Liver (tissue), 9 donors: Measurements from ENCODE around the gene CDH24. TPM values are rescaled to one million over a fixed set of nuclear protein-coding genes. Genes with fewer than 3 reads are reported as not detected.

ENCODE experiments used
- DNase-seq: peaks from one replicate; pipeline ENCODE4 v3.0.0-alpha.2; 2017; ENCODE audit warnings: low spot score
- H3K27ac ChIP-seq, 2 donors: one replicate each; pipeline ENCODE4 v1.7.0; 2013; ENCODE audit warnings: inconsistent platforms in 2 of 2, low read length in 2 of 2, control low read depth in 1 of 2, low read depth in 1 of 2, mild to moderate bottlenecking in 1 of 2
- H3K27me3 ChIP-seq, 4 donors: one replicate each; pipeline versions ENCODE4 v1.6.1 to v1.7.0; 2013; ENCODE audit warnings: low read length in 3 of 4, inconsistent platforms in 1 of 4, mild to moderate bottlenecking in 1 of 4, moderate library complexity in 1 of 4; ENCODE audit not compliant: control insufficient read depth in 4 of 4, insufficient read depth in 4 of 4
- H3K36me3 ChIP-seq, 4 donors: one replicate each; pipeline versions ENCODE4 v1.6.1 to v1.7.0; 2013; ENCODE audit warnings: low read length in 3 of 4, mild to moderate bottlenecking in 3 of 4, low read depth in 1 of 4, moderate library complexity in 1 of 4; ENCODE audit not compliant: control insufficient read depth in 4 of 4, insufficient read depth in 3 of 4
- H3K4me1 ChIP-seq, 4 donors: one replicate each; pipeline versions ENCODE4 v1.6.1 to v1.7.0; 2013; ENCODE audit warnings: low read length in 3 of 4, mild to moderate bottlenecking in 3 of 4, moderate library complexity in 1 of 4; ENCODE audit not compliant: control insufficient read depth in 4 of 4, insufficient read depth in 4 of 4
- H3K4me3 ChIP-seq, 3 donors: one replicate each; pipeline versions ENCODE4 v1.6.1 to v1.7.0; 2013; ENCODE audit warnings: low read length in 3 of 3, control low read depth in 1 of 3, low read depth in 1 of 3, mild to moderate bottlenecking in 1 of 3
- H3K9ac ChIP-seq, 2 donors: one replicate each; pipeline ENCODE4 v1.7.0; 2013; ENCODE audit warnings: low read length in 2 of 2, mild to moderate bottlenecking in 2 of 2, moderate library complexity in 2 of 2, control low read depth in 1 of 2, low read depth in 1 of 2
- H3K9me3 ChIP-seq, 4 donors: one replicate each; pipeline versions ENCODE4 v1.6.1 to v1.7.0; 2013; ENCODE audit warnings: low read length in 3 of 4; ENCODE audit not compliant: control insufficient read depth in 4 of 4
- EGR1 ChIP-seq, 2 donors: IDR thresholded peaks; 2 replicates each; pipeline ENCODE4 v1.6.1; 2016 to 2018; ENCODE audit warnings: antibody characterized with exemption in 2 of 2, low read depth in 2 of 2
- FOXA1 ChIP-seq: IDR thresholded peaks from 2 replicates; pipeline ENCODE4 v1.6.1; 2016; ENCODE audit warnings: antibody characterized with exemption
- FOXA2 ChIP-seq: IDR thresholded peaks from 2 replicates; pipeline ENCODE4 v1.6.1; 2016; ENCODE audit warnings: antibody characterized with exemption
- HNF4A ChIP-seq, 2 donors: conservative IDR thresholded peaks; 2 replicates each; pipeline ENCODE4 v1.6.1; 2016; ENCODE audit warnings: antibody characterized with exemption in 2 of 2, mild to moderate bottlenecking in 2 of 2
- JUND ChIP-seq, 2 donors: IDR thresholded peaks; 2 replicates each; pipeline ENCODE4 v1.6.1; 2016; ENCODE audit warnings: antibody characterized with exemption in 2 of 2
- REST ChIP-seq: IDR thresholded peaks from 2 replicates; pipeline ENCODE4 v1.6.1; 2016; ENCODE audit warnings: antibody characterized with exemption, mild to moderate bottlenecking
- SP1 ChIP-seq: IDR thresholded peaks from 2 replicates; pipeline ENCODE4 v1.6.1; 2018; ENCODE audit warnings: antibody characterized with exemption, mild to moderate bottlenecking
- TAF1 ChIP-seq: conservative IDR thresholded peaks from 2 replicates; pipeline ENCODE4 v1.6.1; 2016; ENCODE audit warnings: antibody characterized with exemption, mild to moderate bottlenecking
- YY1 ChIP-seq: IDR thresholded peaks from 2 replicates; pipeline ENCODE4 v1.6.1; 2016; ENCODE audit warnings: antibody characterized with exemption, mild to moderate bottlenecking
- WGBS: extraction: QIAGEN DNeasy Blood & Tissue Kit; methylation state at CpG from one replicate; pipeline ENCODE4 v1.1.7; 2013; 5-methylcytosine and 5-hydroxymethylcytosine counted together
- polyA plus RNA-seq, 2 donors: library from polyadenylated mRNA; stranded (reverse) in 1 of 2; unstranded in 1 of 2; fragments of 200-250 nt in 1 of 2; fragments of >200 nt in 1 of 2; fragmentation: Nextera tagmentation in 1 of 2; extraction: Ambion mirVana in 1 of 2; gene quantifications; one replicate each; pipeline versions ENCODE4 v1.2.1 to v1.2.3, GENCODE V29; 2013 to 2015
- total RNA-seq, 2 donors: library from RNA; depleted of rRNA; stranded (reverse); fragments of >200 nt; gene quantifications; one replicate each; pipeline ENCODE4 v1.2.3, GENCODE V29; 2014
- TF ChIP-seq, protein P1 (sequence below): IDR thresholded peaks from 2 replicates; pipeline ENCODE4 v1.6.1; 2016; ENCODE audit warnings: antibody characterized with exemption
- TF ChIP-seq, protein P2 (sequence below): IDR thresholded peaks from 2 replicates; pipeline ENCODE4 v1.6.1; 2016; ENCODE audit warnings: antibody characterized with exemption
- TF ChIP-seq, protein P3 (sequence below): IDR thresholded peaks from 2 replicates; pipeline ENCODE4 v1.6.1; 2016; ENCODE audit warnings: antibody characterized with exemption
- donor health status: healthy.
- donor health status: healthy.
- donor health status: healthy.
- donor health status: healthy.
- donor health status: healthy.

CDH24 gene
- total and polyA plus RNA-seq, 4 donors, result 0.23 to 0.50 (median 0.38) TPM; not detected in 1

DNA sequence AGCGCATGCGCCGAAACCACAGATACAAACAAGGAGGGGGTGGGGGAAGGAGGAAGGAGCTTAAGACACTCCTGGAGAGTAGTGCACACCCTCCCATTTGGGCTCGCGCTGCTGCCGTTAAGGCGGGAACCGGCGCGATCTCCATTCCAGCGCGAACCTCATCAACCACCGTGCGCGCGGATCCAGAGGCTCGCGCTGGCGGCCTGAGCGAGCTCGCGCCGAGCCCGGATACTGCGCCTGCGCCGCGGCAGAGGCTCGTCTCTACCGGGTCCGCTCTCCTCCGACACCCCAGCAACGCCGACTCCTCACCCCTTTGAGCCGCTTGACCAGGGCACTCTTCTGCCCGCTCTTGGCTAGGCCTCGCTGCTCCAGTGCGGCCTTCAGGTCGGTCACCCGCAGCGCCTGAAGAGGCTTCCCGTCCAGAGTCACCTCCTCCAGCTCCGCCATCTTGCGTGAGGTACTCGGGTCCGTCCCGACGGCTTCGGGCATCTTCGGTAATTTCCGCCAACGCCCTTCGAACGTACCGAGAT, 37.4 kb upstream of the CDH24 start, which contains the start of gene ACIN1:
Gene ACIN1, minus strand, starts transcription at position 471 of the 530 bp plus-strand sequence. Its CDS starts 24 bp downstream, at position 447.
- Histone ChIP-seq H3K9ac (peak within 1 kb of the TSS; percentile 76 to 95), H3K9me3 (no peaks in the 10 kb centered on the region), H3K4me3 (peak within 1 kb of the TSS; percentile 76 to 100 (median 85)), H3K27me3 (no peaks in the 10 kb centered on the region), H3K4me1 (peaks cover 0 to 20% (median 10%) of the 10 kb centered on the region in 4 donors), H3K36me3 (peaks cover 10 to 23% (median 17%) of the 10 kb centered on the region in 4 donors), H3K27ac (peak within 1 kb of the TSS; percentile 88 to 89)
- peak; percentile 99 for TF ChIP-seq YY1
- TF ChIP-seq, protein P1, sequence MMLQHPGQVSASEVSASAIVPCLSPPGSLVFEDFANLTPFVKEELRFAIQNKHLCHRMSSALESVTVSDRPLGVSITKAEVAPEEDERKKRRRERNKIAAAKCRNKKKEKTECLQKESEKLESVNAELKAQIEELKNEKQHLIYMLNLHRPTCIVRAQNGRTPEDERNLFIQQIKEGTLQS, result no peak
- WGBS, result under 1% methylated on average over 55 of the region's 55 CpGs
- DNase-seq, result peak; percentile 99

DNA sequence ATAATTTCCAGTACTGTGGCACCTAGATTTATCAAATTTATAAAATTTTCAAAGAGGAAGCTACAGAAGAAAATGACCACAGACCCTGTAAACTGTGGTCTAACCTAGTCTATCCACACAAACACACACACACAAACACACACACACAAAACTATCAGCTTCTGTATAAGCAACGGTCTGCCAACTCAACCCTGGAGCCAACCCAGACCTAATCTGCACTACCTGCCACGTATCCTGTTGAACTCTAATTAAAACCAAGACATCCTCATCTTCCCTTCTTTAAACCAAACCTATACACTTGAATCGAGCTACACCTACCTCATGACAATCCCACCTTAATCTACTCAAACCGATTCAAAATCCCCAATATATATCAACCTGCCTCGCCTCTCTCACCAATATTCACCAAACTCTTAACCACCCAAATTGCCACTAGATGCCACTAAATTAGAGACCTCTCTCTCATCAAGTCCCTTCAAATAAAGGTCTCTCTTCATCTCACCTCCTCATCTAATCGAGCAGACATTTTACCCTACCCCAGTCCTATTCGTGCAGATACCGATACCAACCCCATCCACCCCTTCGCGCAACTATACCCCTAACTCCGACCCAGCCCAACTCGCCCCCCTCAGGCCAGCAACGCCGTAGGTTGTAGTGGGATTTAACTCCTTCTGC, 36.8 kb upstream of the CDH24 start:
- no peaks in the 10 kb centered on the region for H3K9me3 ChIP-seq
- TF ChIP-seq TAF1, result no peak
- TF ChIP-seq, protein P1, result no peak
- TF ChIP-seq SP1, result no peak
- TF ChIP-seq, protein P2, sequence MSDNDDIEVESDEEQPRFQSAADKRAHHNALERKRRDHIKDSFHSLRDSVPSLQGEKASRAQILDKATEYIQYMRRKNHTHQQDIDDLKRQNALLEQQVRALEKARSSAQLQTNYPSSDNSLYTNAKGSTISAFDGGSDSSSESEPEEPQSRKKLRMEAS, result no peak
- TF ChIP-seq YY1, result no peak
- no peak for TF ChIP-seq HNF4A (conservative IDR thresholded peaks at IDR 0.05)
- TF ChIP-seq REST, result no peak
- no peak for TF ChIP-seq EGR1 (IDR thresholded peaks at IDR 0.05; ENCODE audit: low read depth in 2 of 2)
- TF ChIP-seq FOXA2, result no peak
- TF ChIP-seq, protein P3, sequence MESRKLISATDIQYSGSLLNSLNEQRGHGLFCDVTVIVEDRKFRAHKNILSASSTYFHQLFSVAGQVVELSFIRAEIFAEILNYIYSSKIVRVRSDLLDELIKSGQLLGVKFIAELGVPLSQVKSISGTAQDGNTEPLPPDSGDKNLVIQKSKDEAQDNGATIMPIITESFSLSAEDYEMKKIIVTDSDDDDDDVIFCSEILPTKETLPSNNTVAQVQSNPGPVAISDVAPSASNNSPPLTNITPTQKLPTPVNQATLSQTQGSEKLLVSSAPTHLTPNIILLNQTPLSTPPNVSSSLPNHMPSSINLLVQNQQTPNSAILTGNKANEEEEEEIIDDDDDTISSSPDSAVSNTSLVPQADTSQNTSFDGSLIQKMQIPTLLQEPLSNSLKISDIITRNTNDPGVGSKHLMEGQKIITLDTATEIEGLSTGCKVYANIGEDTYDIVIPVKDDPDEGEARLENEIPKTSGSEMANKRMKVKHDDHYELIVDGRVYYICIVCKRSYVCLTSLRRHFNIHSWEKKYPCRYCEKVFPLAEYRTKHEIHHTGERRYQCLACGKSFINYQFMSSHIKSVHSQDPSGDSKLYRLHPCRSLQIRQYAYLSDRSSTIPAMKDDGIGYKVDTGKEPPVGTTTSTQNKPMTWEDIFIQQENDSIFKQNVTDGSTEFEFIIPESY, result no peak
- TF ChIP-seq FOXA1, result no peak
- no peak for TF ChIP-seq JUND (IDR thresholded peaks at IDR 0.05)
- under 1% methylated on average over 14 of the region's 14 CpGs for WGBS
- peak overlapping the region; percentile 76 to 95 for H3K9ac ChIP-seq
- DNase-seq, result no peak
- peaks cover 10 to 29% (median 20%) of the 10 kb centered on the region in 4 donors for H3K36me3 ChIP-seq
- H3K4me1 ChIP-seq, result peaks cover 0 to 18% (median 8%) of the 10 kb centered on the region in 4 donors
- H3K27ac ChIP-seq, result peak overlapping the region; percentile 88 to 89
- H3K4me3 ChIP-seq, result peak overlapping the region; percentile 66 to 100 (median 79)
- no peaks in the 10 kb centered on the region for H3K27me3 ChIP-seq
